Glutamatergic neuron (in vitro differentiated cells): ENCODE measurements around the gene SHISA5. TPM values are rescaled to one million over a fixed set of nuclear protein-coding genes. Genes with fewer than 3 reads are reported as not detected.

Experiments used
- DNase-seq: peaks from one replicate; pipeline ENCODE4 v3.0.0; 2022
- H3K27ac Mint-ChIP-seq: one replicate; pipeline ENCODE4 v1.8.0; 2020; ENCODE audit warnings: mild to moderate bottlenecking, mixed read lengths, inconsistent platforms; ENCODE audit not compliant: unreplicated experiment
- H3K27me3 Mint-ChIP-seq: one replicate; pipeline ENCODE4 v1.8.0; 2020; ENCODE audit warnings: mild to moderate bottlenecking, moderate library complexity, mixed read lengths, inconsistent platforms; ENCODE audit not compliant: unreplicated experiment
- H3K36me3 Mint-ChIP-seq: one replicate; pipeline ENCODE4 v1.8.0; 2020; ENCODE audit warnings: mild to moderate bottlenecking, mixed read lengths, inconsistent platforms; ENCODE audit not compliant: unreplicated experiment
- H3K4me1 Mint-ChIP-seq: one replicate; pipeline ENCODE4 v1.8.0; 2020; ENCODE audit warnings: mild to moderate bottlenecking, low read depth, mixed read lengths, inconsistent platforms; ENCODE audit not compliant: unreplicated experiment
- H3K4me3 Mint-ChIP-seq: one replicate; pipeline ENCODE4 v1.8.0; 2020; ENCODE audit warnings: mild to moderate bottlenecking, mixed read lengths, inconsistent platforms; ENCODE audit not compliant: unreplicated experiment
- H3K9me3 Mint-ChIP-seq: one replicate; pipeline ENCODE4 v1.8.0; 2020; ENCODE audit warnings: mild to moderate bottlenecking, moderate library complexity, mixed read lengths, inconsistent platforms; ENCODE audit not compliant: unreplicated experiment
- total RNA-seq: library from RNA; stranded (reverse); fragmentation: NEBNext Ultra II Directional; extraction: Animal tissue kit (Norgen Biotek cat#: 25700); gene quantifications from one replicate; pipeline ENCODE4 v1.2.1, GENCODE V29; 2021; ENCODE audit not compliant: unreplicated experiment
- TF ChIP-seq, protein P1 (sequence below): fragments of 200-600 bp; sonication (generic); IDR thresholded peaks from one replicate; pipeline ENCODE4 v1.5.0; 2021; ENCODE audit not compliant: partially characterized antibody, unreplicated experiment

SHISA5 gene
- total RNA-seq, 1 donor from 2014 or later = 261 TPM

DNA sequence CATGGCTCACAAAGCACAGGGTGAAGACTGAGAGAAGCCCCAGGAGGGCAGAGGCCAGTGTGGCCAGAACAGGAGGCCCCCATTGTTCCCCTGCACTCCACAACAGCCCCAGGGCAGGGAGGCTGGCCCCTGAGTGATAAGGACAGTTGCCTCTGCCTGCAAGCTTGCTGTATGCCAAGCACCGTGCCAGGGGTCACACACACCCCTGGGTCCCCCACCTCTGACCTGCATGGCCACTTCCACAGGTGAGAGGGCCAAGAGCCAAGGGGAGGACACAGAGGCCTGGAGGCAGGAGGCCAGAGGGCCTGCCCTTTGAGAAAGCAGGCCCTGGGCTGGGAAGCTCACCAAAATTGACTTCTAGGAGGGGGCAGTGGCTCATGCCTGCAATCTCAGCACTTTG lies 33.7 kb downstream of the SHISA5 start:
- H3K4me3 Mint-ChIP-seq = peak overlapping the region; percentile 65
- H3K36me3 Mint-ChIP-seq = peaks cover 12% of the 10 kb centered on the region
- H3K4me1 Mint-ChIP-seq = peaks cover 37% of the 10 kb centered on the region
- DNase-seq = no peak
- H3K9me3 Mint-ChIP-seq = peaks cover 12% of the 10 kb centered on the region
- H3K27me3 Mint-ChIP-seq = peaks cover 17% of the 10 kb centered on the region
- no peak overlapping the region for H3K27ac Mint-ChIP-seq
- TF ChIP-seq, protein P1, sequence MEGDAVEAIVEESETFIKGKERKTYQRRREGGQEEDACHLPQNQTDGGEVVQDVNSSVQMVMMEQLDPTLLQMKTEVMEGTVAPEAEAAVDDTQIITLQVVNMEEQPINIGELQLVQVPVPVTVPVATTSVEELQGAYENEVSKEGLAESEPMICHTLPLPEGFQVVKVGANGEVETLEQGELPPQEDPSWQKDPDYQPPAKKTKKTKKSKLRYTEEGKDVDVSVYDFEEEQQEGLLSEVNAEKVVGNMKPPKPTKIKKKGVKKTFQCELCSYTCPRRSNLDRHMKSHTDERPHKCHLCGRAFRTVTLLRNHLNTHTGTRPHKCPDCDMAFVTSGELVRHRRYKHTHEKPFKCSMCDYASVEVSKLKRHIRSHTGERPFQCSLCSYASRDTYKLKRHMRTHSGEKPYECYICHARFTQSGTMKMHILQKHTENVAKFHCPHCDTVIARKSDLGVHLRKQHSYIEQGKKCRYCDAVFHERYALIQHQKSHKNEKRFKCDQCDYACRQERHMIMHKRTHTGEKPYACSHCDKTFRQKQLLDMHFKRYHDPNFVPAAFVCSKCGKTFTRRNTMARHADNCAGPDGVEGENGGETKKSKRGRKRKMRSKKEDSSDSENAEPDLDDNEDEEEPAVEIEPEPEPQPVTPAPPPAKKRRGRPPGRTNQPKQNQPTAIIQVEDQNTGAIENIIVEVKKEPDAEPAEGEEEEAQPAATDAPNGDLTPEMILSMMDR = no peak

DNA sequence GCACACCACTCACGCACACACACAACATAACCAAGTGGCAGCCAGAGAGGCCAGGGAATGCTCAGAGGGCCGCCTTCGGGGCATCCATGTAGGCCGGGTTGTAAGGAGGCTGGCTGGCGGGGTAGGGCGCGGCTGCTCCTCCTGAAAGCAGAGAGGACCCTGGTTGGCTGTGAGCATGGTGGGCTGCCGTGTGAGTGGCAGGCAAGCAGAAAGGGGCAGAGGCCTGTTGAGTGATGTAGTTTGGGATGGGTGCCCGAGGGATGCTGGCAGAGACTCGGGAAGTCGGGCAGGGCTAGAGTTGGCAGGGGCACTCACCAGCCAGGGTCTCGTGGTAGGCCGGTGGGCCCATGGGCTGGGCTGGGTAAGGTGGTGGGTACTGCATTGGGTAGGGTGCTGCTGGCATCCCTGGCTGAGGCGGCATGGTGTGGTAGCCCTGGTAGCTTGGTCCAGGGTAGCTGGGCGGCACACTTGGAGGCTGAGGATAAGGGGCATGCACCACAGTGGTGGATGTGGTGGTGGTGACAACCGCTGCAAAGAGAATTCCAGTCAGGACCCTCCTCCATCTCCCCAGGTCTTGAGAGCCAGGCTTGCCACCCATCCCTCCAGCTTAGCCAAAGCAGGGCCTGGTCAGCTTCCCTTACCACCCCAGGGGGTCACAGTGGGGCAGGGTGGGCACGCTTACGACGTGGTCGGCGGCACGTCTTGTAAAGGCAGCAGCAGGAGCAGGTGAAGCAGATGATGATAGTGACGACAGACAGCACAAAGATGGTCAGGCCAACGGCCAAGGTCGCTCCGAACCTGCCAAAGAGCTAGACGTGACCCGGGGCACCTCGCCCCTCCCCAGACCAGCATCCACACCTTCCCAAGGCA lies 34.7 kb downstream of the SHISA5 start:
- peaks cover 12% of the 10 kb centered on the region for H3K9me3 Mint-ChIP-seq
- H3K36me3 Mint-ChIP-seq = peaks cover 12% of the 10 kb centered on the region
- peak overlapping the region; percentile 64 for H3K27ac Mint-ChIP-seq
- peak overlapping the region; percentile 70 for H3K4me3 Mint-ChIP-seq
- TF ChIP-seq, protein P1 = no peak
- DNase-seq = no peak
- H3K4me1 Mint-ChIP-seq = peaks cover 36% of the 10 kb centered on the region
- H3K27me3 Mint-ChIP-seq = peaks cover 14% of the 10 kb centered on the region

DNA sequence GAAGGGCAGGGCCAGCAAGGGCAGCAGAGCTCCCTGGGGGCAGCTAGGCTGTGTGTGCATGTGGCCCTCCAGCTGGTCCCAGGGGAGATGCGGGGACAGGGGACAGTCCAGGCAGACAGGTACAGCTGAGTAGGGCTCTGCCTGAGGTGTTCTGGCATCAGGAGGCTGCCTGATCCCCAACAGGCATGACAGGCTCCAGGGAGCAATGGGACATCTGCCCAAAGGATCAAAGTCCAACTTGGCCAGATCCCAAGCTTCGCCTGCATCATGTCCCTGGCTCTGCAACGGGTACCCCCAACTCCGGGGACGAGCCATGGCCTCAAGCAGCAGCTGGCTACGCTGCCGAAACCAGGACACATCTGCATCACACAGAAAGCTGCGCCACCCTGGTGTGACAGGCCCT lies 35.6 kb downstream of the SHISA5 start:
- peak overlapping the region; percentile 98 for H3K27ac Mint-ChIP-seq
- peaks cover 12% of the 10 kb centered on the region for H3K36me3 Mint-ChIP-seq
- H3K4me3 Mint-ChIP-seq = peak overlapping the region; percentile 64

GRCh38 chr3:48467473-48468267 lies 36.3 kb downstream of the SHISA5 start:
- TF ChIP-seq, protein P1 = no peak
- H3K36me3 Mint-ChIP-seq = peaks cover 7% of the 10 kb centered on the region
- H3K4me3 Mint-ChIP-seq = peak overlapping the region; percentile 64
- H3K27me3 Mint-ChIP-seq = peaks cover 12% of the 10 kb centered on the region
- peak overlapping the region; percentile 98 for H3K27ac Mint-ChIP-seq
- H3K4me1 Mint-ChIP-seq = peaks cover 28% of the 10 kb centered on the region
- peaks cover 12% of the 10 kb centered on the region for H3K9me3 Mint-ChIP-seq
- no peak for DNase-seq

More for the DNA sequence above, 35.6 kb downstream of the SHISA5 start:
- Mint-ChIP-seq H3K9me3 (peaks cover 12% of the 10 kb centered on the region), H3K4me1 (peaks cover 33% of the 10 kb centered on the region), H3K27me3 (peaks cover 14% of the 10 kb centered on the region)
- no peak for DNase-seq
- TF ChIP-seq, protein P1 = no peak
